ENCODE results near the gene TMEM120A. TPM values are rescaled to one million over a fixed set of nuclear protein-coding genes. Genes with fewer than 3 reads are reported as not detected.

The TMEM120A gene
- total and polyA plus RNA-seq, 10 of the 15 experiments (the other 5 are each of a cell fraction or from before 2014, with no cell fraction given), result 0.43 to 86.6 (median 18.5) TPM

- TF ChIP-seq NR2F1 (conservative IDR thresholded peaks at IDR 0.05) (peak; percentile 96), HDAC6 (IDR thresholded peaks at IDR 0.05; ENCODE audit: unreplicated experiment) (no peak)
- TF ChIP-seq, protein P1, sequence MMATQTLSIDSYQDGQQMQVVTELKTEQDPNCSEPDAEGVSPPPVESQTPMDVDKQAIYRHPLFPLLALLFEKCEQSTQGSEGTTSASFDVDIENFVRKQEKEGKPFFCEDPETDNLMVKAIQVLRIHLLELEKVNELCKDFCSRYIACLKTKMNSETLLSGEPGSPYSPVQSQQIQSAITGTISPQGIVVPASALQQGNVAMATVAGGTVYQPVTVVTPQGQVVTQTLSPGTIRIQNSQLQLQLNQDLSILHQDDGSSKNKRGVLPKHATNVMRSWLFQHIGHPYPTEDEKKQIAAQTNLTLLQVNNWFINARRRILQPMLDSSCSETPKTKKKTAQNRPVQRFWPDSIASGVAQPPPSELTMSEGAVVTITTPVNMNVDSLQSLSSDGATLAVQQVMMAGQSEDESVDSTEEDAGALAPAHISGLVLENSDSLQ (IDR thresholded peaks at IDR 0.05), result 0 out of 2 replicates have a peak, but pooled peaks have one; percentile 7
Measured at GRCh38 chr7:75994388-75995051, at the start of gene TMEM120A (continued).

- in situ Hi-C loops (cut with MboI), result loop anchor here (25.0 kb wide), 1 partner anchor 978 kb away; the partner anchor contains the start of gene RCC1L
- ATAC-seq, result no peak
- Histone ChIP-seq H3K9ac (ENCODE audit: control insufficient read depth, insufficient read depth, low read length) (no peak overlapping the region), H3K4me2 (ENCODE audit: control insufficient read depth, insufficient read depth) (no peak overlapping the region), H3K27ac (ENCODE audit: control insufficient read depth, insufficient read depth) (no peak overlapping the region), H3K36me3 (ENCODE audit: control insufficient read depth in 2 of 2, insufficient read depth in 2 of 2, low read length in 1 of 2) (no peaks in the 10 kb centered on the region), H3K9me3 (replicated peaks; ENCODE audit: control insufficient read depth, insufficient read depth, low read length) (no peaks in the 10 kb centered on the region), H3K79me2 (ENCODE audit: control insufficient read depth, insufficient read depth, low read length) (peaks cover 2% of the 10 kb centered on the region), H3K4me3 (no peak overlapping the region), H3K4me1 (ENCODE audit: control insufficient read depth, insufficient read depth, low read length) (no peaks in the 10 kb centered on the region), H4K20me1 (ENCODE audit: control insufficient read depth, insufficient read depth) (no peaks in the 10 kb centered on the region), H2AFZ (ENCODE audit: control insufficient read depth, low read depth, low read length) (no peak overlapping the region), H3K27me3 (replicated peaks in 1 of 2; ENCODE audit: control insufficient read depth in 2 of 2, insufficient read depth in 2 of 2, low read length in 1 of 2) (no peaks in the 10 kb centered on the region)
- ChIA-PET CTCF (no interaction called here), RAD21 (ENCODE audit: unreplicated experiment) (no interaction called here), SMC1A (ENCODE audit: uncharacterized antibody, unreplicated experiment) (no interaction called here), POLR2A (no interaction called here)
- intact Hi-C loops (cut with micrococcal nuclease; ENCODE audit: unreplicated experiment), result no loop called here
- no peak for FAIRE-seq
- WGBS (ENCODE audit: insufficient coverage, insufficient replicate concordance, low lambda C conversion rate, missing lambda C conversion rate), result 92% methylated on average over 6 of the region's 6 CpGs
- BruUV-seq (replicated peaks), result no TSS peak
- no peak for DNase-seq (ENCODE audit: low read depth, low spot score)
- TF ChIP-seq PAX5 (IDR thresholded peaks at IDR 0.05; ENCODE audit: borderline replicate concordance, low read depth, low read length) (no peak), BCL11A (IDR thresholded peaks at IDR 0.05; ENCODE audit: low read depth, low read length) (no peak), FOXK2 (IDR thresholded peaks at IDR 0.05) (no peak), CHD1 (IDR thresholded peaks at IDR 0.05; ENCODE audit: low read depth, low read length) (no peak), BCLAF1 (IDR thresholded peaks at IDR 0.05) (no peak), IKZF2 (IDR thresholded peaks at IDR 0.05) (no peak), POU2F2 (IDR thresholded peaks at IDR 0.05; ENCODE audit: borderline replicate concordance, low read depth, low read length) (no peak), SP1 (IDR thresholded peaks at IDR 0.05; ENCODE audit: low read depth, low read length) (no peak), NR2F1 (conservative IDR thresholded peaks at IDR 0.05) (no peak), SMAD5 (IDR thresholded peaks at IDR 0.05; ENCODE audit: low read depth) (no peak), MTA2 (IDR thresholded peaks at IDR 0.05; ENCODE audit: low read depth) (no peak)
- TF ChIP-seq, protein P2, sequence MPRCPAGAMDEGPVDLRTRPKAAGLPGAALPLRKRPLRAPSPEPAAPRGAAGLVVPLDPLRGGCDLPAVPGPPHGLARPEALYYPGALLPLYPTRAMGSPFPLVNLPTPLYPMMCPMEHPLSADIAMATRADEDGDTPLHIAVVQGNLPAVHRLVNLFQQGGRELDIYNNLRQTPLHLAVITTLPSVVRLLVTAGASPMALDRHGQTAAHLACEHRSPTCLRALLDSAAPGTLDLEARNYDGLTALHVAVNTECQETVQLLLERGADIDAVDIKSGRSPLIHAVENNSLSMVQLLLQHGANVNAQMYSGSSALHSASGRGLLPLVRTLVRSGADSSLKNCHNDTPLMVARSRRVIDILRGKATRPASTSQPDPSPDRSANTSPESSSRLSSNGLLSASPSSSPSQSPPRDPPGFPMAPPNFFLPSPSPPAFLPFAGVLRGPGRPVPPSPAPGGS (IDR thresholded peaks at IDR 0.05; ENCODE audit: borderline replicate concordance, insufficient read depth, low read depth, low read length, poor library complexity, severe bottlenecking), result no peak
- TF ChIP-seq, protein P3, sequence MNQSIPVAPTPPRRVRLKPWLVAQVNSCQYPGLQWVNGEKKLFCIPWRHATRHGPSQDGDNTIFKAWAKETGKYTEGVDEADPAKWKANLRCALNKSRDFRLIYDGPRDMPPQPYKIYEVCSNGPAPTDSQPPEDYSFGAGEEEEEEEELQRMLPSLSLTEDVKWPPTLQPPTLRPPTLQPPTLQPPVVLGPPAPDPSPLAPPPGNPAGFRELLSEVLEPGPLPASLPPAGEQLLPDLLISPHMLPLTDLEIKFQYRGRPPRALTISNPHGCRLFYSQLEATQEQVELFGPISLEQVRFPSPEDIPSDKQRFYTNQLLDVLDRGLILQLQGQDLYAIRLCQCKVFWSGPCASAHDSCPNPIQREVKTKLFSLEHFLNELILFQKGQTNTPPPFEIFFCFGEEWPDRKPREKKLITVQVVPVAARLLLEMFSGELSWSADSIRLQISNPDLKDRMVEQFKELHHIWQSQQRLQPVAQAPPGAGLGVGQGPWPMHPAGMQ (IDR thresholded peaks at IDR 0.05; ENCODE audit: borderline replicate concordance), result no peak
Measured at GRCh38 chr7:76040126-76040525, 45.7 kb upstream of the TMEM120A start.

Data from GM12878 (cell line).